NCI-H146 treated with DMSO at 0.1 percent for 48 hours (cell line): ENCODE results near the gene UQCR11.

Experiments used
- DNase-seq: peaks from one replicate; lab custom pipeline; 2025; ENCODE audit not compliant: unreplicated experiment; lab: John Stamatoyannopoulos, UW

Gene UQCR11

GRCh38 chr19:1636325-1637236, 31.3 kb upstream of the UQCR11 start:
- no peak for DNase-seq

GRCh38 chr19:1634938-1635243, 29.6 kb upstream of the UQCR11 start:
- no peak for DNase-seq

GRCh38 chr19:1634242-1634937, 29.1 kb upstream of the UQCR11 start:
- DNase-seq, result no peak

GRCh38 chr19:1633269-1633826, 28.1 kb upstream of the UQCR11 start:
- DNase-seq, result no peak

- no peak for DNase-seq
Measured at GRCh38 chr19:1632462-1633268, 27.4 kb upstream of the UQCR11 start.

- no peak for DNase-seq
Measured at GRCh38 chr19:1631557-1632100, 26.4 kb upstream of the UQCR11 start.

GRCh38 chr19:1630811-1631210, 25.5 kb upstream of the UQCR11 start:
- DNase-seq, result no peak

GRCh38 chr19:1630012-1630411, 24.8 kb upstream of the UQCR11 start:
- no peak for DNase-seq

- DNase-seq, result no peak
Measured at GRCh38 chr19:1629256-1629808, 24.1 kb upstream of the UQCR11 start.

- no peak for DNase-seq
Measured at GRCh38 chr19:1627194-1627593, 21.9 kb upstream of the UQCR11 start.

- DNase-seq, result no peak
Measured at GRCh38 chr19:1626417-1627010, 21.3 kb upstream of the UQCR11 start.

- DNase-seq, result no peak
Measured at GRCh38 chr19:1624458-1624857, 19.2 kb upstream of the UQCR11 start.

GRCh38 chr19:1622541-1622940, 17.3 kb upstream of the UQCR11 start:
- no peak for DNase-seq

GRCh38 chr19:1622007-1622406, 16.7 kb upstream of the UQCR11 start:
- DNase-seq, result no peak

- no peak for DNase-seq
Measured at GRCh38 chr19:1621574-1621973, 16.3 kb upstream of the UQCR11 start.

- DNase-seq, result no peak
Measured at GRCh38 chr19:1621021-1621420, 15.8 kb upstream of the UQCR11 start.

GRCh38 chr19:1620502-1620901, 15.2 kb upstream of the UQCR11 start:
- no peak for DNase-seq

- DNase-seq, result no peak
Measured at GRCh38 chr19:1619703-1620102, 14.4 kb upstream of the UQCR11 start.

- no peak for DNase-seq
Measured at GRCh38 chr19:1619094-1619439, 13.8 kb upstream of the UQCR11 start.
